HFFc6 (cell line): Measurements from ENCODE around the gene HMGN5. TPM values are rescaled to one million over a fixed set of nuclear protein-coding genes. Genes with fewer than 3 reads are reported as not detected.

ENCODE experiments used
- DNase-seq: peaks from one replicate; pipeline ENCODE4 v3.0.0-alpha.2; 2018
- H3K27ac Mint-ChIP-seq: 2 replicates; pipeline ENCODE4 v1.8.0; 2020; ENCODE audit warnings: mild to moderate bottlenecking, mixed read lengths
- H3K27me3 Mint-ChIP-seq: 2 replicates; pipeline ENCODE4 v1.8.0; 2021; ENCODE audit warnings: mild to moderate bottlenecking, moderate library complexity, mixed read lengths; ENCODE audit not compliant: insufficient read depth
- H3K36me3 Mint-ChIP-seq: 2 replicates; pipeline ENCODE4 v1.8.0; 2021; ENCODE audit warnings: low read depth, mixed read lengths
- H3K4me1 Mint-ChIP-seq: 2 replicates; pipeline ENCODE4 v1.8.0; 2020; ENCODE audit warnings: low read depth, mixed read lengths
- H3K4me3 Mint-ChIP-seq: 2 replicates; pipeline ENCODE4 v1.8.0; 2020; ENCODE audit warnings: mild to moderate bottlenecking, moderate library complexity, mixed read lengths
- H3K9me3 Mint-ChIP-seq: 2 replicates; pipeline ENCODE4 v1.8.0; 2020; ENCODE audit warnings: mild to moderate bottlenecking, mixed read lengths
- total RNA-seq, 6 experiments: library from RNA; stranded (reverse); fragmentation: NEBNext Ultra II Directional; extraction: Animal tissue kit (Norgen Biotek cat#: 25700); gene quantifications; 2 replicates in 1 of 6; 3 replicates in 5 of 6; pipeline ENCODE4 v1.2.3, GENCODE V29; 2021
- TF ChIP-seq, protein P1 (sequence below): fragments of 200-600 bp; sonication (generic); IDR thresholded peaks from 2 replicates; pipeline ENCODE4 v1.5.0; 2021; ENCODE audit warnings: antibody characterized with exemption, mild to moderate bottlenecking

The HMGN5 gene
- total RNA-seq, 6 experiments from 2014 or later = 1.2 to 2.5 (median 1.9) TPM

DNA sequence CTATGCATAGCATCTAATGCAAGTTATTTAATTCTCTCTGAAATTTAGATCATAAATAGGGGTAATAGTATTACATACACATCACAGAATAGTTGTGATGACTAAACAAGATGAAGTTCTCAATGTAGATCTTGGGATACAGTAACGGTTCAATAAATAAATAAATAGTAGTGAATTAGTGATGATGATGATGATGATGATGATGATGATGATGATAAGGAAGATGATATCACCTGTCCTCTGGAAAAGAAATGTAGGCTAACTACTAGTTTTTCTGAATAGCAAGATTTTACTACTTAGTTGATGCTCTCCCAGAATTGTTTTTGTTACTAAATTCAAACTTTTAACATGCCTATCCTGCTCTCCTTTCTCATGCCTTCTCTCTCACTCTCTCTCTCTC lies 30.5 kb upstream of the HMGN5 start:
- Mint-ChIP-seq H3K9me3 (no peaks in the 10 kb centered on the region), H3K4me3 (no peak overlapping the region), H3K27me3 (no peaks in the 10 kb centered on the region), H3K36me3 (peaks cover 5% of the 10 kb centered on the region; the same call in 1 of the 2 replicates), H3K4me1 (no peaks in the 10 kb centered on the region), H3K27ac (no peak overlapping the region)
- TF ChIP-seq, protein P1, sequence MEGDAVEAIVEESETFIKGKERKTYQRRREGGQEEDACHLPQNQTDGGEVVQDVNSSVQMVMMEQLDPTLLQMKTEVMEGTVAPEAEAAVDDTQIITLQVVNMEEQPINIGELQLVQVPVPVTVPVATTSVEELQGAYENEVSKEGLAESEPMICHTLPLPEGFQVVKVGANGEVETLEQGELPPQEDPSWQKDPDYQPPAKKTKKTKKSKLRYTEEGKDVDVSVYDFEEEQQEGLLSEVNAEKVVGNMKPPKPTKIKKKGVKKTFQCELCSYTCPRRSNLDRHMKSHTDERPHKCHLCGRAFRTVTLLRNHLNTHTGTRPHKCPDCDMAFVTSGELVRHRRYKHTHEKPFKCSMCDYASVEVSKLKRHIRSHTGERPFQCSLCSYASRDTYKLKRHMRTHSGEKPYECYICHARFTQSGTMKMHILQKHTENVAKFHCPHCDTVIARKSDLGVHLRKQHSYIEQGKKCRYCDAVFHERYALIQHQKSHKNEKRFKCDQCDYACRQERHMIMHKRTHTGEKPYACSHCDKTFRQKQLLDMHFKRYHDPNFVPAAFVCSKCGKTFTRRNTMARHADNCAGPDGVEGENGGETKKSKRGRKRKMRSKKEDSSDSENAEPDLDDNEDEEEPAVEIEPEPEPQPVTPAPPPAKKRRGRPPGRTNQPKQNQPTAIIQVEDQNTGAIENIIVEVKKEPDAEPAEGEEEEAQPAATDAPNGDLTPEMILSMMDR = no peak
- DNase-seq = no peak

DNA sequence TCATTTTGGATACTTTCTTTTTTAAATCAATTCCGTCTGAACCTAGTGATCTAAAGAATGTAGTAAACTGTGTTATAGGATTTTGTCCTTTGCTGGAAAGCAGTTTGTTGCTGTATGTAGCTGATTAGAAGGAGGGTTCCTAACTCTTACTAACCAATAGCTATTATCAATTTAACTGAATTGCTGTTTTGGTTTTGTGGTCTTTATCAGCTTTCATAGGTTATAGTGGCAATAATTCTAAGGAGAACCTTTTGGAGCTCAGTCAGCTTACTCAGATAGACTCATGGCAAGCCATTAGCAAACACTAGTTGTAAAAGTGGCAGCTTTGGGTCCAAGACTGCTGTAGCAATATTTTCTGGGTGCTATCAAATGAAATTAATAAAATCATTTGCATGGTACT lies 29.8 kb upstream of the HMGN5 start:
- H3K9me3 Mint-ChIP-seq = no peaks in the 10 kb centered on the region
- no peak overlapping the region for H3K27ac Mint-ChIP-seq
- no peaks in the 10 kb centered on the region for H3K4me1 Mint-ChIP-seq
- no peak overlapping the region for H3K4me3 Mint-ChIP-seq
- H3K36me3 Mint-ChIP-seq = no peaks in the 10 kb centered on the region
- H3K27me3 Mint-ChIP-seq = no peaks in the 10 kb centered on the region
- TF ChIP-seq, protein P1 = no peak
- DNase-seq = no peak

DNA sequence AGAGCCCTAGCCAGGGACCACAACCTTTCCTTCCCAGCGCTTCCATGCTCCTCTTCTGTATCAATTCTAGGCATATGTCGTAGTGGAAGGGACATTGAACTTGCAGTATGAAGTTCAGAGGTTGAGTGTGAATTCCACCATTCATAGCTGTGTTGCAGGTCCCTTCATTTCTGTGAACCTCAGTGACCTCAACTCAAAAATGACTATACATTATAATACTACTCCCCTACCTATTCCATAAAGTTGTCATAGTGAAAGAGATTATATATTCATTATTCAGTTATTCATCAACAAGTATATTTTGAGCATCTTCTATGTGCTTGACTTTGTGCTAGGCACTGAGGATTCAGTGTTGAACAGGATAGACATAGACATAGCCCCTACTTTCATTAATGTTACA lies 28.2 kb upstream of the HMGN5 start:
- Mint-ChIP-seq H3K27me3 (no peaks in the 10 kb centered on the region), H3K4me3 (no peak overlapping the region), H3K9me3 (no peaks in the 10 kb centered on the region), H3K4me1 (no peaks in the 10 kb centered on the region), H3K36me3 (no peaks in the 10 kb centered on the region), H3K27ac (no peak overlapping the region)
- no peak for DNase-seq
- TF ChIP-seq, protein P1 = no peak

DNA sequence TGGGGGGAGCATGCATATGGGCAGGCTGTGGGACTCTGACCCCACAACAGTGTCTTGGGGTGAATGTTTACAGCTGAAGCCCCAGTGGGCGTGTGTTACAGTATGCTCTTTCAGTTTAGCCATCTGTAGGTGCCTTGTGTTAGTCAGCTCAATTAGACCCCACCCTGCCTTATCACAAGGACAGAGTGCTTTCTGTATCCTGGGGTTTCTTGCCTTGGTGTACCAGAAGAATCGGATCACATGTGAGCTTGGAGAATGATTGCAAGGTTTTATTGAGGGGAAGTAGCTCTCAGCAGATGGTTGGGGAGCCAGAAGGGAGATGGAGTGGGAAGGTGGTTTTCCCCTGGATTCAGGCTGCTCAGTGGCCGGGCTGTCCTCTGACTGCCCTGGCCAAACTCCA lies 27.5 kb upstream of the HMGN5 start:
- H3K27ac Mint-ChIP-seq = no peak overlapping the region
- H3K4me1 Mint-ChIP-seq = no peaks in the 10 kb centered on the region
- H3K9me3 Mint-ChIP-seq = no peaks in the 10 kb centered on the region
- no peak overlapping the region for H3K4me3 Mint-ChIP-seq
- TF ChIP-seq, protein P1 = no peak
- H3K36me3 Mint-ChIP-seq = no peaks in the 10 kb centered on the region
- DNase-seq = no peak
- H3K27me3 Mint-ChIP-seq = no peaks in the 10 kb centered on the region

DNA sequence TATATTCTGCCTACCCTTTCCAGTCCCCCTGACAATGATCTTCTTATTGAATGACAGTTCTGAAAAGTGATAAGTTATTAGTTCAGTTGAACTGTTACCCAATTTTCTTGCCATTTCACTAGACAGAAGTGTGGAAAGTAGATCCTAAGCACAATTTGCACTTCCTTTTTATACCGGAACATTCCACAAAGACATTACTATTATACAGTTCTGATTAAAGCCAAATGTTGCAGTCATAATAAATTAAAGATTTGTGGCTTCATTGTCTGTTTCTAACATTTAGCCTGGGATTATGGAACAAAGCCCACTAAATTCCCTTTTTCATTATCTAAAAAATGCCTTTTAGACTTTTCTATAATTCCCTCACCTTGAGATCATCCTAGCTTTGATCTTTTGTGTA lies 14.0 kb upstream of the HMGN5 start:
- TF ChIP-seq, protein P1 = no peak
- Mint-ChIP-seq H3K36me3 (peaks cover 4% of the 10 kb centered on the region; the same call in 1 of the 2 replicates), H3K4me1 (no peaks in the 10 kb centered on the region), H3K27me3 (no peaks in the 10 kb centered on the region), H3K27ac (no peak overlapping the region), H3K4me3 (no peak overlapping the region), H3K9me3 (no peaks in the 10 kb centered on the region)
- no peak for DNase-seq

DNA sequence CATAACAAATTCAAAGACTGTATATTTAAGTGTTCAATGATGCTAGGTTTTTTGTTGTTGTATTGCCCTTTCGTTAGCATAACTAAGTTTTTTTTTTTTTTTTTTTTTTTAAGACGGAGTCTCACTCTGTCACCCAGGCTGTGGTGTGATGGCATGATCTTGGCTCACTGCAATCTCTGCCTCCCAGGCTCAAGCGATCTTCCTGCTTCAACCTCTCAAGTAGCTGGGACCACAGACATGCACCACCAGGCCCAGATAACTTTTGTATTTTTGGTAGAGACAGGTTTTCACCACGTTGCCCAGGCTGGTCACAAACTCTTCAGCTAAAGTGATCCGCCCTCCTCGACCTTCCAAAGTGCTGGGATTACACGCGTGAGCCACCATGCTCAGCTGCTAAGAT lies 7.2 kb upstream of the HMGN5 start:
- peaks cover 6% of the 10 kb centered on the region for H3K36me3 Mint-ChIP-seq
- DNase-seq = no peak
- no peaks in the 10 kb centered on the region for H3K9me3 Mint-ChIP-seq
- peaks cover 8% of the 10 kb centered on the region for H3K4me1 Mint-ChIP-seq
- H3K4me3 Mint-ChIP-seq = no peak overlapping the region
- no peak overlapping the region for H3K27ac Mint-ChIP-seq
- H3K27me3 Mint-ChIP-seq = no peaks in the 10 kb centered on the region
- TF ChIP-seq, protein P1 = no peak
